OCI-LY7 (cell line): ENCODE results near the gene ZBTB11. TPM values are rescaled to one million over a fixed set of nuclear protein-coding genes. Genes with fewer than 3 reads are reported as not detected.

ENCODE experiments used
- BruUV-seq: library from RNA; stranded (reverse); fragments of 400-500 nt; replicated peaks from 2 replicates; lab custom pipeline; 2021; lab: Mats Ljungman, UMichigan
- CTCF ChIA-PET: fragments of 300-600 bp; sonication (Branson Sonifier 250); formaldehyde crosslinking; loops from one replicate; lab custom pipeline; 2022; ENCODE audit warnings: antibody characterized with exemption; ENCODE audit not compliant: unreplicated experiment; lab: Charles Lee
- POLR2A ChIA-PET: fragments of 300-600 bp; sonication (Branson Sonifier 250); formaldehyde crosslinking; loops from one replicate; lab custom pipeline; 2022; ENCODE audit warnings: antibody characterized with exemption; lab: Charles Lee
- DNase-seq: peaks from one replicate; pipeline ENCODE4 v3.0.0-alpha.2; 2015; ENCODE audit warnings: low spot score
- H2AFZ ChIP-seq: fragments of 200-600 bp; sonication (generic), shearing (Covaris generic); 2 replicates; pipeline ENCODE4 v1.6.1; 2014; ENCODE audit warnings: mild to moderate bottlenecking, antibody characterized with exemption, low read length, moderate library complexity
- H3K27ac ChIP-seq: fragments of 200-600 bp; sonication (generic); 2 replicates; pipeline ENCODE4 v1.5.1; 2014; ENCODE audit warnings: mixed run types, low read depth, mild to moderate bottlenecking, moderate library complexity, low read length, inconsistent platforms; ENCODE audit not compliant: poor library complexity, severe bottlenecking
- H3K36me3 ChIP-seq: fragments of 200-600 bp; sonication (generic); 2 replicates; pipeline ENCODE4 v1.6.1; 2014; ENCODE audit warnings: mild to moderate bottlenecking, antibody characterized with exemption, low read length, moderate library complexity, mixed read lengths; ENCODE audit not compliant: insufficient read depth
- H3K4me1 ChIP-seq: fragments of 200-600 bp; sonication (generic); 2 replicates; pipeline ENCODE4 v1.5.1; 2014; ENCODE audit warnings: mild to moderate bottlenecking, low read length; ENCODE audit not compliant: insufficient read depth, poor library complexity, severe bottlenecking
- H3K4me2 ChIP-seq: fragments of 200-600 bp; sonication (generic); 2 replicates; pipeline ENCODE4 v1.6.1; 2014; ENCODE audit warnings: mild to moderate bottlenecking, low read length
- H3K4me3 ChIP-seq: fragments of 200-600 bp; sonication (generic); 2 replicates; pipeline ENCODE4 v1.5.1; 2014; ENCODE audit warnings: mild to moderate bottlenecking, low read depth, low read length; ENCODE audit not compliant: poor library complexity, severe bottlenecking
- H3K79me2 ChIP-seq: fragments of 200-600 bp; sonication (generic); 2 replicates; pipeline ENCODE4 v1.6.1; 2016; ENCODE audit warnings: low read depth, mild to moderate bottlenecking, low read length, moderate library complexity, mixed read lengths; ENCODE audit not compliant: insufficient read depth
- H3K9me2 ChIP-seq: fragments of 200-600 bp; sonication (generic); 2 replicates; pipeline ENCODE4 v1.6.1; 2016; ENCODE audit warnings: mild to moderate bottlenecking, low read length, mixed read lengths; ENCODE audit not compliant: insufficient read depth
- H3K9me3 ChIP-seq: fragments of 200-600 bp; sonication (generic); 2 replicates; pipeline ENCODE4 v1.6.1; 2014; ENCODE audit warnings: mild to moderate bottlenecking, mixed run types, low read length, mixed read lengths
- H4K20me1 ChIP-seq: fragments of 200-600 bp; sonication (generic); 2 replicates; pipeline ENCODE4 v1.6.1; 2014; ENCODE audit warnings: mild to moderate bottlenecking, antibody characterized with exemption, low read length, moderate library complexity, mixed read lengths; ENCODE audit not compliant: insufficient read depth
- CTCF ChIP-seq: fragments of 200-600 bp; sonication (generic); conservative IDR thresholded peaks from 2 replicates; pipeline ENCODE4 v1.5.1; 2014; ENCODE audit warnings: mild to moderate bottlenecking, antibody characterized with exemption, low read length, moderate library complexity, mixed read lengths
- EZH2phosphoT487 ChIP-seq: fragments of 200-600 bp; sonication (generic); IDR thresholded peaks from 2 replicates; pipeline ENCODE4 v1.6.1; 2018; ENCODE audit warnings: low read depth, borderline replicate concordance, mild to moderate bottlenecking, mixed run types, antibody characterized with exemption, low read length, moderate library complexity, mixed read lengths
- intact Hi-C: fragments of 100-400 bp; cut with micrococcal nuclease; formaldehyde crosslinking; loops from one replicate; pipeline ENCODE4 v1.10.0; 2022; ENCODE audit not compliant: unreplicated experiment
- total RNA-seq, 2 experiments: library from RNA; depleted of rRNA in 1 of 2; stranded (reverse); fragments of >200 nt in 1 of 2; shearing (Covaris generic) in 1 of 2; gene quantifications; 2 replicates each; pipeline ENCODE4 v1.2.3, GENCODE V29; 2014 to 2022

The ZBTB11 gene
- total RNA-seq, 2 experiments from 2014 or later, result 21.5 to 26.8 TPM

DNA sequence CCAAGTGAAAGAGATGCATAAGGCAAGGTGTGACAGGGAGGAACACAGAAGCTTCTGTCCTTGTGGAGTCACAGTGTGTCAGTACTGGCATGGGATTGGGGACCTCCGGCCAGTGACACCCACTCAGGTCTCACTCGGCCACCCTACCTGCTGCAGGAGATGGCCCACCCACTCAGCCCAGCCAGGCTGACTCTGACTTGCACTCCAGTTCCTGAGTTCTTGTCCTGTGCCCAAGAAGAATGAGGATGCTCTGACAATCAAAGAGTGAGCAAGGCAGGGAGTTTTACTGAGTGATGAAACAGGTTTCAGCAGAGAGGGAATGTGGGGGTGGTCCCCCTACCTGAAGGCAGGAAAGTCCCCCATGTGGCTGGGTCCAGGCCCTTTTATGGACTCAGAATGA is 52.1 kb downstream of the ZBTB11 start:
- no peaks in the 10 kb centered on the region for H3K79me2 ChIP-seq
- no peak overlapping the region for H3K4me2 ChIP-seq
- no TSS peak for BruUV-seq
- H2AFZ ChIP-seq, result no peak overlapping the region
- no peaks in the 10 kb centered on the region for H4K20me1 ChIP-seq
- H3K9me3 ChIP-seq, result no peaks in the 10 kb centered on the region
- CTCF ChIA-PET, result no interaction called here
- H3K9me2 ChIP-seq, result no peaks in the 10 kb centered on the region
- no peaks in the 10 kb centered on the region for H3K4me1 ChIP-seq
- no peak overlapping the region for H3K27ac ChIP-seq
- TF ChIP-seq EZH2phosphoT487, result no peak
- TF ChIP-seq CTCF, result no peak
- no peaks in the 10 kb centered on the region for H3K36me3 ChIP-seq
- POLR2A ChIA-PET, result interaction anchor here (0.7 kb wide), 2 partner anchors 44 to 60 kb away, joined by 3 read pairs; no protein-coding TSS in a partner anchor
- DNase-seq, result no peak
- intact Hi-C loops, result no loop called here
- H3K4me3 ChIP-seq, result no peak overlapping the region

- Histone ChIP-seq H3K4me1 (no peaks in the 10 kb centered on the region), H3K79me2 (no peaks in the 10 kb centered on the region), H3K27ac (no peak overlapping the region), H2AFZ (no peak overlapping the region), H4K20me1 (no peaks in the 10 kb centered on the region), H3K36me3 (no peaks in the 10 kb centered on the region), H3K9me2 (no peaks in the 10 kb centered on the region), H3K9me3 (no peaks in the 10 kb centered on the region), H3K4me3 (no peak overlapping the region), H3K4me2 (no peak overlapping the region)
- POLR2A ChIA-PET, result no interaction called here
- no peak for DNase-seq
- CTCF ChIA-PET, result no interaction called here
- BruUV-seq, result no TSS peak
- intact Hi-C loops, result no loop called here
- no peak for TF ChIP-seq EZH2phosphoT487
- no peak for TF ChIP-seq CTCF
Measured at GRCh38 chr3:101623656-101624055, 53.3 kb downstream of the ZBTB11 start.

GRCh38 chr3:101619734-101620133 is 57.2 kb downstream of the ZBTB11 start:
- ChIA-PET POLR2A (no interaction called here), CTCF (no interaction called here)
- no TSS peak for BruUV-seq

More at GRCh38 chr3:101619734-101620133, 57.2 kb downstream of the ZBTB11 start:
- TF ChIP-seq EZH2phosphoT487 (no peak), CTCF (no peak)
- no peak overlapping the region for H2AFZ ChIP-seq
- H3K9me2 ChIP-seq, result no peaks in the 10 kb centered on the region
- H3K9me3 ChIP-seq, result no peaks in the 10 kb centered on the region
- intact Hi-C loops, result no loop called here
- H3K4me1 ChIP-seq, result no peaks in the 10 kb centered on the region
- H4K20me1 ChIP-seq, result no peaks in the 10 kb centered on the region
- H3K27ac ChIP-seq, result no peak overlapping the region
- no peaks in the 10 kb centered on the region for H3K79me2 ChIP-seq
- H3K4me2 ChIP-seq, result no peak overlapping the region
- H3K36me3 ChIP-seq, result no peaks in the 10 kb centered on the region
- DNase-seq, result no peak
- H3K4me3 ChIP-seq, result no peak overlapping the region
